Loucy (cell line): ENCODE results near the gene PHOSPHO2.

ENCODE experiments used
- H2AFZ ChIP-seq: fragments of 200-600 bp; sonication (generic); 2 replicates; pipeline ENCODE4 v1.6.0; 2016; ENCODE audit warnings: antibody characterized with exemption, mild to moderate bottlenecking, low read length, moderate library complexity
- H3F3A ChIP-seq: fragments of 200-600 bp; 2 replicates; pipeline ENCODE4 v1.6.0; 2016; ENCODE audit warnings: antibody characterized with exemption, low read depth, mild to moderate bottlenecking
- H3K27me3 ChIP-seq: fragments of 200-600 bp; sonication (generic); 2 replicates; pipeline ENCODE4 v1.6.1; 2014; ENCODE audit warnings: low read length, mild to moderate bottlenecking; ENCODE audit not compliant: insufficient read depth, poor library complexity, severe bottlenecking
- H3K36me3 ChIP-seq: fragments of 200-600 bp; sonication (generic); 2 replicates; pipeline ENCODE4 v1.6.1; 2016; ENCODE audit warnings: low read length; ENCODE audit not compliant: insufficient read depth
- H3K4me1 ChIP-seq: fragments of 200-600 bp; sonication (generic); 2 replicates; pipeline ENCODE4 v1.5.1; 2014; ENCODE audit warnings: low read length, mild to moderate bottlenecking; ENCODE audit not compliant: insufficient read depth, poor library complexity, severe bottlenecking
- H3K4me2 ChIP-seq: fragments of 200-600 bp; sonication (generic); 2 replicates; pipeline ENCODE4 v1.6.0; 2014; ENCODE audit warnings: antibody characterized with exemption, low read length, low read depth, mild to moderate bottlenecking; ENCODE audit not compliant: poor library complexity, severe bottlenecking
- H3K4me3 ChIP-seq: fragments of 200-600 bp; sonication (generic); 2 replicates; pipeline ENCODE4 v1.5.1; 2014; ENCODE audit warnings: low read length, mild to moderate bottlenecking, mixed read lengths; ENCODE audit not compliant: poor library complexity, severe bottlenecking
- H3K79me2 ChIP-seq: fragments of 200-600 bp; sonication (generic); 2 replicates; pipeline ENCODE4 v1.6.1; 2014; ENCODE audit warnings: low read length; ENCODE audit not compliant: insufficient read depth
- H3K9ac ChIP-seq: fragments of 200-600 bp; sonication (generic); 2 replicates; pipeline ENCODE4 v1.6.0; 2014; ENCODE audit warnings: mild to moderate bottlenecking, low read depth, low read length, moderate library complexity; ENCODE audit not compliant: poor library complexity, severe bottlenecking
- H3K9me2 ChIP-seq: fragments of 200-600 bp; sonication (generic); replicated peaks from 2 replicates; pipeline ENCODE4 v1.6.1; 2016; ENCODE audit warnings: low read depth, low read length, mixed read lengths
- H3K9me3 ChIP-seq: fragments of 200-600 bp; sonication (generic); 2 replicates; pipeline ENCODE4 v1.6.1; 2014; ENCODE audit warnings: mild to moderate bottlenecking, antibody characterized with exemption, low read length, low read depth; ENCODE audit not compliant: insufficient read depth
- H4K20me1 ChIP-seq: fragments of 200-600 bp; sonication (generic); 2 replicates; pipeline ENCODE4 v1.6.0; 2014; ENCODE audit warnings: antibody characterized with exemption, low read length, mild to moderate bottlenecking; ENCODE audit not compliant: insufficient read depth, poor library complexity, severe bottlenecking
- EZH2phosphoT487 ChIP-seq: fragments of 200-600 bp; IDR thresholded peaks from 2 replicates; pipeline ENCODE4 v1.6.1; 2018; ENCODE audit warnings: antibody characterized with exemption, mild to moderate bottlenecking, moderate library complexity, borderline replicate concordance
- TF ChIP-seq, protein P1 (sequence below): fragments of 200-600 bp; sonication (generic); conservative IDR thresholded peaks from 2 replicates; pipeline ENCODE4 v1.5.1; 2014; ENCODE audit warnings: mild to moderate bottlenecking, antibody characterized with exemption, low read length

The PHOSPHO2 gene

DNA sequence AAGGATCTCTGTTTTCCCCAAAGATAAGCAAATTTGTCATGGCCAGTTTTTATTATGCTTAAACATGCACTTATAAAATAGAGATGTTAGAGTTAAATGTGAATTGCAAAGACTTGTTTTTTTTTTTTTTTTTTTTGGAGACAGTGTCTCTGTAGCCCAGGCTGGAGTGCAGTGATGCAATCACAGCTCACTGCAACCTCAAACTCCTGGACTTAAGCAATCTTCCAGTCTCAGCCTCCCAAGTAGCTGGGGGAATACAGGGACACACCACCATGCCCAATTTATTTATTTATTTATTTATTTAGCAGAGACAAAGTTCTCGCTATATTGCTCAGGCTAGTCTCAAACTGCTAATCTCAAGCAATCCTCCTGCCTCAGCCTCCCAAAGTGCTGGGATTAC is 15.1 kb downstream of the PHOSPHO2 start:
- peaks cover 5% of the 10 kb centered on the region for H3K4me1 ChIP-seq
- H2AFZ ChIP-seq: no peak overlapping the region
- H3K9me3 ChIP-seq: no peaks in the 10 kb centered on the region; the same call in 1 of the 2 replicates
- H3K4me2 ChIP-seq: no peak overlapping the region
- no peaks in the 10 kb centered on the region for H3K9me2 ChIP-seq
- no peaks in the 10 kb centered on the region for H3K36me3 ChIP-seq
- H3K79me2 ChIP-seq: no peaks in the 10 kb centered on the region
- H3K27me3 ChIP-seq: no peaks in the 10 kb centered on the region
- no peaks in the 10 kb centered on the region for H4K20me1 ChIP-seq
- no peak overlapping the region for H3K4me3 ChIP-seq
- no peaks in the 10 kb centered on the region for H3F3A ChIP-seq
- TF ChIP-seq, protein P1, sequence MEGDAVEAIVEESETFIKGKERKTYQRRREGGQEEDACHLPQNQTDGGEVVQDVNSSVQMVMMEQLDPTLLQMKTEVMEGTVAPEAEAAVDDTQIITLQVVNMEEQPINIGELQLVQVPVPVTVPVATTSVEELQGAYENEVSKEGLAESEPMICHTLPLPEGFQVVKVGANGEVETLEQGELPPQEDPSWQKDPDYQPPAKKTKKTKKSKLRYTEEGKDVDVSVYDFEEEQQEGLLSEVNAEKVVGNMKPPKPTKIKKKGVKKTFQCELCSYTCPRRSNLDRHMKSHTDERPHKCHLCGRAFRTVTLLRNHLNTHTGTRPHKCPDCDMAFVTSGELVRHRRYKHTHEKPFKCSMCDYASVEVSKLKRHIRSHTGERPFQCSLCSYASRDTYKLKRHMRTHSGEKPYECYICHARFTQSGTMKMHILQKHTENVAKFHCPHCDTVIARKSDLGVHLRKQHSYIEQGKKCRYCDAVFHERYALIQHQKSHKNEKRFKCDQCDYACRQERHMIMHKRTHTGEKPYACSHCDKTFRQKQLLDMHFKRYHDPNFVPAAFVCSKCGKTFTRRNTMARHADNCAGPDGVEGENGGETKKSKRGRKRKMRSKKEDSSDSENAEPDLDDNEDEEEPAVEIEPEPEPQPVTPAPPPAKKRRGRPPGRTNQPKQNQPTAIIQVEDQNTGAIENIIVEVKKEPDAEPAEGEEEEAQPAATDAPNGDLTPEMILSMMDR: no peak
- no peak for TF ChIP-seq EZH2phosphoT487
- no peak overlapping the region for H3K9ac ChIP-seq

DNA sequence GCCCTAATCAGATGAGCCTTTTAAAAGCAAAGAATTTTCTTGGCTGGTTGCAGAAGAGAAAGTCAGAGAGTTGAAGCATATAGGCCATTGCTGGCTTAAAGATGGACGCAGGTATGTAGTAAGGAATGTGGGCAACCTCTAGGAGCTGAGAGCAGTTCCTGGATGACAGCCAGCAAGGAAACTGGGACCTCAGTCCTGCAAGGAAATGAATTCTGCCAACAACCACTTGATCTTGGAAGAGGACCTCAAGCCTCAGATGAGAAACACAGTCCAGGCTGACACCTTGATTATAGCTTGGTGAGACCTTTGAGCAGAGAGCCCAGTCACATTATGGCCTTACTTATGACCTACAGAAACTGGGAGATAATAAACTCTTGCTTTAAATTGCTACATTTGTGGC is 15.7 kb downstream of the PHOSPHO2 start:
- Histone ChIP-seq H3K4me2 (no peak overlapping the region), H4K20me1 (no peaks in the 10 kb centered on the region), H3F3A (no peaks in the 10 kb centered on the region), H3K4me3 (no peak overlapping the region), H3K27me3 (no peaks in the 10 kb centered on the region), H3K4me1 (peaks cover 5% of the 10 kb centered on the region), H3K9me3 (no peaks in the 10 kb centered on the region; the same call in 1 of the 2 replicates), H3K79me2 (no peaks in the 10 kb centered on the region), H3K9ac (no peak overlapping the region), H2AFZ (no peak overlapping the region), H3K36me3 (no peaks in the 10 kb centered on the region), H3K9me2 (no peaks in the 10 kb centered on the region)
- TF ChIP-seq, protein P1: no peak
- no peak for TF ChIP-seq EZH2phosphoT487

DNA sequence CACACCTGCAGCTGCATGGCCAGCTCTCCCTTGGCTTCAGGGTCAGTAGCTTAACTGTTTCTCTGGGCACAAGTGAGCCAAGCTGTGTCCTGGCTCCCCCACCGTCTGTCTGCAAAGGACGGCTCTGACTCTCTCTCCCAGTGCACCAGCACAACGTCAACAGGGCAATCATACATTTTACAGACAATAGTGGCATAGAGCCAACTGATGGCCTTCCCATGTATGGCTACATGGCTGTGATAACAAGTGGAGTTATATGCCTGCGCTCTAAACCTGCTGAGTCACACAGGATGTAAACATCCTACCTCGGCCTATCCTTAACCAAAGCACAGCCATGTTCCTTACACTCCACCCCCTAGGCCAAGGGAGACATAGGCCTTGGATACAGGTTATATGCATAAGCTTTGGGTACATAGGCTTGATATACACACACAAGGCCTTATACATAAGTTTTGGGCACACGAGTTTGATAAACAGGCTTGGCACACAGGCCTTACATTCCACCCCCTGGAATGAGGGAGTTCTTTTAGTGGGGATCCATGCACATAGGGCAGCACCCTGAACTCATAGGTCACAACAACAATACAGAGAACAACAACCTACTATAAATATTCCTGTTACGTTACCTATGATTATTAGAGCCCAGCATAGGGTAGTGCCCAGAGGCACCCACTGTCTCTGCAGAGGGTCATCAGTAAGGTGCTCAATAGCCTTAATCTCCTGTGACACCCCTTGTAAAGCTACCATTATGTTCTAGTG is 17.7 kb downstream of the PHOSPHO2 start:
- no peaks in the 10 kb centered on the region for H3K9me2 ChIP-seq
- no peaks in the 10 kb centered on the region; the same call in 1 of the 2 replicates for H3K9me3 ChIP-seq
- no peaks in the 10 kb centered on the region for H3K27me3 ChIP-seq
- no peaks in the 10 kb centered on the region for H3K79me2 ChIP-seq
- H3K36me3 ChIP-seq: no peaks in the 10 kb centered on the region
- H3K4me2 ChIP-seq: no peak overlapping the region
- H3K4me3 ChIP-seq: no peak overlapping the region
- no peak for TF ChIP-seq EZH2phosphoT487
- TF ChIP-seq, protein P1: no peak
- H4K20me1 ChIP-seq: no peaks in the 10 kb centered on the region
- H2AFZ ChIP-seq: no peak overlapping the region
- no peaks in the 10 kb centered on the region for H3K4me1 ChIP-seq
- H3F3A ChIP-seq: no peaks in the 10 kb centered on the region
- no peak overlapping the region for H3K9ac ChIP-seq
